ENCODE results near the gene SNCB.

Gene SNCB

DNA sequence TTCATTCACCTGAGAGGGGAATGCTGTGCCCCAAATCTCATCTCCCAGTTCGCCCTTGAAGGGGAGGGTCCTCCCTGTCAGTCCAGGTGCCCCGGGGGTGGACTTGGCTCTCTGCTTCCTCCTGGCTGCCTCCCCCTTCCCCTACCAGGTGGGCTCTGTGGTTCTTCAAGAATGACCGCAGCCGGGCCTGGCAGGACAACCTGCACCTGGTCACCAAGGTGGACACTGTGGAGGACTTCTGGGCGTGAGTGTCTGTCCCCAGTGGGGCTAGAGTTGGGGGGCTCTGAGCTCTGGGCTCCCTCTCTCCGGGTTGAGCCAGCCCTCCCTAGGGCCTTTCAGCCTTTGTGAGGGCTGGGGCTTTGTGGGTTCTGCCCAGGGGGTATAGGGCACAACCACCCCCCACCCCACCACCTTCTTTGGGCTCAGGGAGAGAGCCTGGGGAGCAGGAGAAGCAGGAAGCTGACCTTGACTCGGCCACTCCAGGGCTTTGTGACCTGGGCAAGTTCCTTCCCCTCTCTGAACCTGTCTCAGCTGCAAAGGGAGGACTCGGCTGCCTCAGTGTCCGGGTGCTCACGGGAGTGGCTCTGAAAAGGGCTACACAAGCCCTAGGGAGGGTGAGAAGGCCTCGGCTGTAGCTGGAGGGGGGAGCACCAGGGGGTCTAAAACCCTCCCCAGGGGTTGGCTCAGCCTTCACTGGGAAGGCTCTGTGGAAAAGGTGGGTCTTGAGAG, 13.3 kb upstream of the SNCB start:
- no peak for DNase-seq

GRCh38 chr5:176642675-176643490, 12.5 kb upstream of the SNCB start:
- DNase-seq: no peak

DNA sequence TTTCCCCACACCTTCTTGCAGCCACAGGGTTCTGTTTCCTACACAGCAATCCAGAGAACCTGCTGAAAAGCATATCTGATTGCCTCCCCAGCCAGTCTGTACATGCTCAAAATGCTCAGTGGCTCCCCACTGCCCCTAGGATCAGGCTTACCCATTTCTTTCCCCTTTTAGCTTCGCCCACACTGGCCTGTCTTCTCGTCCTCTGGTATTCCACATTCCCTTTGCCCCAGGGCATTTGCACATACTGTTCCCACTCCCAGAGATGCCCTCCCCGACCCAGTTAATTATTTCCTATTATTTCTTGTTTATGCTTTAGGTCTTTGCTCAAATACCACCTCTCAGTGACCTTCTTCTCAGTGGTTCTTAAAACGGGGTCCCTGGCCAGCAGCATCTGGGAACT, 10.3 kb upstream of the SNCB start:
- DNase-seq: no peak

- DNase-seq: no peak
Measured at GRCh38 chr5:176639981-176640380, 9.6 kb upstream of the SNCB start.

- DNase-seq: no peak
Measured at GRCh38 chr5:176639208-176639607, 8.9 kb upstream of the SNCB start.

- no peak for DNase-seq
Measured at GRCh38 chr5:176638437-176638836, 8.1 kb upstream of the SNCB start.

DNA sequence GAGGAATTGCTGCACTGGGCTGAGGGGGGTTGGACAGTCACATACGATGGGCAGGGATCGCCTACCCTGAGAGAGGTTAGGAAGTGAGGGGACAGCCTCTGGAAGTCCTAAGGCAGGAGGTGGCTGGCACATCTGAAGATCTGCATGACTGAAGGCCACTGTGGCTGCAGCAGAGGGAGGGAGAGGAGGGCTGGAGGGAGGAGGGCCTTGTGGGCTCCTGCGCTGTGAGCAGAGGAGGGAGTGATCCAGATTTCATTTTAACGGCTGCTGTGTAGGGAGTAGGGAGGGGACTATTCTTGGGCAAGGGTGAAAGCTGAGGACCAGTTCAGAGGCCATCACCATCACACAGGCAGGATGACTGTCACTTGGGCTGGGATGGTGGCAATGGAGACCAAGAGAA, 7.2 kb upstream of the SNCB start:
- no peak for DNase-seq

DNA sequence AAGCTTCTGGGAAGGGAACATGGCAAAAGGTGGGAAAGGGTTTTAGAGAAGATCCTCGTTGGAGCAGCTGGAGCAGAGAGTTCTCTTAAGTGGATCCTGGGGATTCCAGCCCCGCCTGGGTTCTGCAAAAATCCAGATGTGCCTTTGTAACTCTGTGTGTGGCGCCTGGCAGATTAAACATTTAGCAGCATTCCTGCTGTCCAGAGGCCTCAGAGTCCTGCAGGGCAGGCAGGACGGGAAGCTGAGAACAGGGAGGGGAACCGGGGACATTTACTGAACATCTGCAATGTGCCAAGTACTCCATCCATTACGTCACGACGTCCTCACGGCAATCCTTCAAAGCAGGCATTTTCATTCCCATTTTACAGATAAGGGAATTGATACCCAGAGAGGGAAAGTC, 6.1 kb upstream of the SNCB start:
- DNase-seq: no peak

- DNase-seq: no peak
Measured at GRCh38 chr5:176633598-176633997, 3.3 kb upstream of the SNCB start.

GRCh38 chr5:176632745-176633144, 2.4 kb upstream of the SNCB start:
- no peak for DNase-seq

- no peak for DNase-seq
Measured at GRCh38 chr5:176631383-176632200, 1.3 kb upstream of the SNCB start.

DNA sequence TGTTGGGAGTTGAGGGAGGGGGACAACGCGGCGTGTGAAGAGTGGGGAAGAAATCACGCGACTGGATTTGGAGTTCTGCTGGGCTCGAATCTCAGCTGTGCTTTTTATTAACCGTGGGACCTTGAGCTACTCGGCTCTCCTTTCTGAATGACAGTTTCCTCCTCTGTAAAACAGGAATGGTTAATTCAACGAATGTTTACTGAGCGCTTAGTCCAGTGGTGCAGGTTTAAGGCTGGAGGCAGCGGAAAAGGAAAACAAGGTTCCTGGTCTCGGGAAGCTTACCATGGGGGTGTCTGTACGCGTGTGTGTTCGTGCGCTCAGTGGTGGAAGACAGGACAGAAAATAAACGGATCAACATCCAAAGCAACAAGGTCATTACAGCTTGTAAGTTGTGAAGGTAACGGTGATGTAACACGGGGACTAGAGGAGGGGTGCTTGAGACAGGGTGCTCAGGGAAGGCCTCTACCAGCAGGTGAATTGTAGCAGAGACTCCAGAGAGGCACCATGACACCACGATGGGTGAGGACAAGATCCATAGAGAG, 418 bp upstream of the SNCB start:
- DNase-seq: no peak

DNA sequence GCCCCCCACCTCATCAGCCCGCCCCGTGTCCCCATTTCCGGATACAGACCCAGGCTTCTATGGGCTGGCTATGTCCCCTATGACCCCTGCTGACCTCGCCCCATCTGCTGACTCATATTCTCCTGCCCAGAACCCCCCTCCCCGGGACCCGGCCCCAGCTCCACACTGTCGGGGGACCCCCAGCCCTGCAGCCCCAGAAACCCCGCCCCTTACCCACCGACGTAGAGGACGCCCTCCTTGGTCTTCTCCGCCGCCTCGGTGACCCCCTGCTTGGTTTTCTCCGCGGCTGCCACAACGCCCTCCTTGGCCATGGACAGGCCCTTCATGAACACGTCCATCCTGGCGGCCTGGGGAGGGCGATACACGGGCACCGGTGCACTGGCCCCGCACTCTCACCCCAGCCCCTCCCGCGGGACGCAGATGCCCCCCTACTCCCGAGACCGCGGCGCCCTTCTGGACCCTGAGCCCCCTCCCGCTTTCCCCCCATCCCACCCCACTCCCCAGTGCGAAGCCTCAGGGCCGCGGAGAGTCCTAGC, 949 bp downstream of the SNCB start:
- no peak for DNase-seq

DNA sequence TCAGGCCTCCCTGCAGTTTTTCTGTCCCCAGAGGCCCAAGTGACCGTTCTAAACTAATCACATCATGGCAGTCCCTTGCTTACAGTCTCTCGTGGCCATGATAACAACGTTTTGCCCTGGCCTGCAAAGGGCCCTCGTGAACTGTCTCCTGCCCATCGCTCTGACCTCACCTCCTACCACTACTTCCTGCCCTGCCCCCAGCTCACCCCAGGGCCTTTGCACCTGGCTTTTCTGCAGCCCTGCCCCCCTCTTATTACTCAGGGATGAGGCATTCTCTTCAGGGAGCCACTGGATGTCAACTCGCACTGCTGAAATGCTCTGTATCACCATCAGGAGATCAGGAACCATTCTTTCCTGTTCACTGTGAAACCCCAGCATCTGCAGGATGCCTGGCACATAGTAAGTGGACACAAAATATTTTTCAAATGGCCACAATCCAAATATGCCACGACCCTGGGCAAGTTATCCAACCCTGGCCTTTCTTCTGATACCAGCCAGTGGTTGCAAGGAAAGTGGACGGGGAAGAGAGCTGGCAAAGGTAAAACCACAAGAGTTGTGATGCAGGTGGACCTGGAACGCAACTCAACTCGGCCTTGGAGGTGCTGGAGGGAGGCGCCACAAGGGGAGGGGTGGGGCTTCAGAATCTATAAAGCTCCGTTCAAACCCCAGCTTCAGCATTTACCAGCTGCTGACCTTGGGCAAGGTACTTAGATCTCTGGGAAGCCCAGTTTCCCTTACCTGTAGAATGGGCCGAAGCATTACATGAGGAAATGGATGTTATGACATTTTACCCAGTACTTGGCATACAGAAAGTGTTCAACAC, 1.7 kb downstream of the SNCB start:
- no peak for DNase-seq

DNA sequence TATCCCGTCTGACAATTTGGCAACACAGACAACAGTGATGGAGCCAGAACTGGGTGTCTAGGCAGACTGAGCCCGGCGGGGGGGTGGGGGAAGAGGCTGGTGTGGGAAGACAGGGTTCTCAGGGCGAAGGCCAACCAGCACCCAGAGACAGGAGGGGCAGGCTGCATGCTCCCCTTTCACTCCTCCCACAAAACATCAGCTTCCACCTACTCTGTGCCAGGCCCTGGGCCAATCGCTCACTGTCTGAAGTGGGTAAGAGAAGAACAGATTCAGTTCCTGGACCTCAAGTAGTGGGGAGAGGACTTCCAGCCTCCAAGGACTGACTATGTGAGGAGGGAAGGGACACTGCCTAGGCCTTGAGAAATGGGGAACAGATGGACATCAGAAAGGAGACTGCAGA, 2.8 kb downstream of the SNCB start:
- no peak for DNase-seq

DNA sequence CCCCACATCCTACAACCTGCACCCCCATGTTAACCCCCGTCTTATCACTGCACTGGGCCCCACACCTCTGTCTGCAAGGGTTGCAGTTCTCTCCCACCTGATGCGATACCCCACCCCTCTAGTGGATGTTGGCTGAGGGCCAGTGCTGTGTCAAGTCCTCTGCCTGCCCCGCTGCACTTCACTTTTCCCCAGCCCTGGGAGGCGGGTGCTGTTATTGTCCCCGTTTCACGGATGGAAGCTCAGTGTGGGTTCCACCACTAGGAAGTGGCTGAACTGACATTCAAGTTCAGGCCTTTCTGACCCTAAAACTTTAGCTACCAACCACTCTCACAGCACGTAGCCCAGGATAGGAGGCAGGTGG, 3.5 kb downstream of the SNCB start:
- DNase-seq: no peak

DNA sequence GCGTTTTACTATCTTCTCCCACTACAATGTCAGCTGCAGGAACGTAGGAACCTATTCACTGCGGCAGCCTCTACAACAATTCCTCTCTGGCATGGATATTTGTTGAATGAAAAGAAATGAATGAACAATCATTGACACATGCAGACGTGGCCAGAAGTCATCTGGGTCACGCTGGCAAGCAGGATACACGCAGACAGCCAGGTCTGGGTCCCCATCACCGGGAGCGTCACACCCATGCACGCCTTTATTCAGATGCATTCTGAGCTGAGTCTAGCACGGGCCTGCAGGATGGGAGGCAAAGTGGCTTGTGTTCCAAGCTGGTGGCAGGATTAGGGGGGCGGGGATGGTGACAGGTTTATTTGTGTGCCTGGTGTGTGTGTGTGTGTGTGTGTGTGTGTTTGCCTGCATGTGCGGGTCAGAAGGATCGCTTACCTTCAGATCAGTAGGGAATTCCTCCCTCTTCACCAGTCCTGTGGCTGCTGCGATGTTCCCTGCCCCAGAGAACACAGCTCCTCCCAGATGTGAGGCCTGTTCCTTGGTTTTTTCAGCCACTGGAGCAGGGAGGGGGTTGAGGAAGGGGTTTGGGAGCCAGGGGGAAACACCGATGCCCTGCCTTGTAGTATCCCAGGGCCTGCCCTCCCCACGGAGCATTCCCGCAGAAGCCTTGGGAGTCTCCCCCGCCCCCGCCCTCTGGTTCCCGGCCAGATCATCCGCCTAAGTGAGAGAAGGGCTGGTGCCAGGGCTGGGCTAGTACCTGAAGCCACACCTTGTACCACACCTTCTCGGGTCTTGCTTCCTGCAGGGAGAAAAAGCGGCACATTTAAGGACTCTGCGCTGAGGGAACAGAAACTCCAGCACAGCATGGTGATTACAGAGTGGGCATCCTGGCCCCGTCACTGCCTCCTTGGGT, 4.1 kb downstream of the SNCB start:
- DNase-seq: no peak

DNA sequence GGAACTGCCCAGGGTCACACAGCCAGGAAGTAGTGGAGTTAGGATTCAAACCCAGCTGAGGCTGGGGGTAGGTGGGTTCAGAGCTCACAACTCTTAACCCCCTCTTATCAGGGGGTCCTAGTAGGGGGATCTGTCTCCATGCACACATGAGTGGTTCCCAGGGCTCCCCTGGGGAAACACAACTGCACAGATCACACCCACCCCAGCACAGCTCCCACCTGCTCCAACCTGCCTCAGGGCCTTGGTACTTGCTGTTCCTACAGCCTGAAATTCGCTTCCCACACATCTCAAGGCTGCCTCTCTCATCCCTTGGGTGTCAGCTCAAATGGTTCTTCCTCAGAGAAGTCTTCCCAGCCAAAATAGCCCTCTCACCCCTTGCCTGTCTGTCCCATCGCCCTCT, 4.8 kb downstream of the SNCB start:
- DNase-seq: no peak

- no peak for DNase-seq
Measured at GRCh38 chr5:176624938-176625337, 5.4 kb downstream of the SNCB start.

- DNase-seq: no peak
Measured at GRCh38 chr5:176624142-176624541, 6.2 kb downstream of the SNCB start.

- DNase-seq: no peak
Measured at GRCh38 chr5:176621661-176622079, 8.7 kb downstream of the SNCB start.

Data from activated effector memory CD4-positive, alpha-beta T cell treated with anti-CD3 and anti-CD28 coated beads, Interleukin-2, amount 50 U/mL, for 16 hours (primary cell).